Mesothelial cell of epicardium (in vitro differentiated cells): ENCODE data around the gene DPP6. TPM values are rescaled to one million over a fixed set of nuclear protein-coding genes. Genes with fewer than 3 reads are reported as not detected.

ENCODE experiments used
- DNase-seq, 2 experiments: peaks; one replicate each; pipeline ENCODE4 v3.0.0; 2021; ENCODE audit warnings: low spot score in 2 of 2; ENCODE audit not compliant: unreplicated experiment in 2 of 2
- H3K27ac Mint-ChIP-seq: 2 replicates; pipeline ENCODE4 v1.8.0; 2021; ENCODE audit warnings: mixed read lengths
- H3K27me3 Mint-ChIP-seq: 2 replicates; pipeline ENCODE4 v1.8.0; 2021; ENCODE audit warnings: low read depth, mixed read lengths
- H3K36me3 Mint-ChIP-seq: 2 replicates; pipeline ENCODE4 v1.8.0; 2021; ENCODE audit warnings: mixed read lengths
- H3K4me1 Mint-ChIP-seq: 2 replicates; pipeline ENCODE4 v1.8.0; 2021; ENCODE audit warnings: mixed read lengths
- H3K4me3 Mint-ChIP-seq: 2 replicates; pipeline ENCODE4 v1.8.0; 2021; ENCODE audit warnings: mild to moderate bottlenecking, moderate library complexity, mixed read lengths
- H3K9me3 Mint-ChIP-seq: 2 replicates; pipeline ENCODE4 v1.8.0; 2021; ENCODE audit warnings: mixed read lengths
- total RNA-seq: library from RNA; stranded (reverse); gene quantifications from 3 replicates; pipeline ENCODE4 v1.2.1, GENCODE V29; 2021
- TF ChIP-seq, protein P1 (sequence below): fragments of 200-600 bp; sonication (generic); IDR thresholded peaks from one replicate; pipeline ENCODE4 v1.5.0; 2021; ENCODE audit warnings: antibody characterized with exemption; ENCODE audit not compliant: unreplicated experiment

The DPP6 gene
- total RNA-seq, 1 donor from 2014 or later: 0.09 TPM

DNA sequence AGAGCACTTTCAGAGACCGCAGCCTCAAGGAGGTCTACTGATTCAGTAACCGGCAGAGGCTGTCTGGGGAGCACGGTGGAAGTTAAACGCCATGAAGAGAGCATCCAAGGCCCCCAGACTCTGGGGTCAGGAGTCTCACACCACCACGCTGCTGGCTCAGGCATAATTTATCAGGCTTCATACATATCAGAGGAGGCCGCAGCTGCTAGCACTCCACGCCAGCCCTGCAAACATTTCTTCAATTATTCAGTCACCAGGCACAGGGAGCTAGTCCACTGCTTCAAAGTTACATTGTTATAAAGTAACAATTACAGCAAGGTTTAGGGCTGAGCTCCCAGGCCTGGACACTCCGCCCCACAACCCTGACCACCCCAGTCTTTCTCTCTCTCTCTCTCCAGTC lies 852.9 kb downstream of the DPP6 start:
- no peaks in the 10 kb centered on the region for H3K9me3 Mint-ChIP-seq
- H3K27me3 Mint-ChIP-seq: no peaks in the 10 kb centered on the region
- no peak overlapping the region for H3K4me3 Mint-ChIP-seq
- no peaks in the 10 kb centered on the region for H3K4me1 Mint-ChIP-seq
- H3K36me3 Mint-ChIP-seq: no peaks in the 10 kb centered on the region
- TF ChIP-seq, protein P1, sequence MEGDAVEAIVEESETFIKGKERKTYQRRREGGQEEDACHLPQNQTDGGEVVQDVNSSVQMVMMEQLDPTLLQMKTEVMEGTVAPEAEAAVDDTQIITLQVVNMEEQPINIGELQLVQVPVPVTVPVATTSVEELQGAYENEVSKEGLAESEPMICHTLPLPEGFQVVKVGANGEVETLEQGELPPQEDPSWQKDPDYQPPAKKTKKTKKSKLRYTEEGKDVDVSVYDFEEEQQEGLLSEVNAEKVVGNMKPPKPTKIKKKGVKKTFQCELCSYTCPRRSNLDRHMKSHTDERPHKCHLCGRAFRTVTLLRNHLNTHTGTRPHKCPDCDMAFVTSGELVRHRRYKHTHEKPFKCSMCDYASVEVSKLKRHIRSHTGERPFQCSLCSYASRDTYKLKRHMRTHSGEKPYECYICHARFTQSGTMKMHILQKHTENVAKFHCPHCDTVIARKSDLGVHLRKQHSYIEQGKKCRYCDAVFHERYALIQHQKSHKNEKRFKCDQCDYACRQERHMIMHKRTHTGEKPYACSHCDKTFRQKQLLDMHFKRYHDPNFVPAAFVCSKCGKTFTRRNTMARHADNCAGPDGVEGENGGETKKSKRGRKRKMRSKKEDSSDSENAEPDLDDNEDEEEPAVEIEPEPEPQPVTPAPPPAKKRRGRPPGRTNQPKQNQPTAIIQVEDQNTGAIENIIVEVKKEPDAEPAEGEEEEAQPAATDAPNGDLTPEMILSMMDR: no peak
- no peak overlapping the region for H3K27ac Mint-ChIP-seq
- DNase-seq: no peak

DNA sequence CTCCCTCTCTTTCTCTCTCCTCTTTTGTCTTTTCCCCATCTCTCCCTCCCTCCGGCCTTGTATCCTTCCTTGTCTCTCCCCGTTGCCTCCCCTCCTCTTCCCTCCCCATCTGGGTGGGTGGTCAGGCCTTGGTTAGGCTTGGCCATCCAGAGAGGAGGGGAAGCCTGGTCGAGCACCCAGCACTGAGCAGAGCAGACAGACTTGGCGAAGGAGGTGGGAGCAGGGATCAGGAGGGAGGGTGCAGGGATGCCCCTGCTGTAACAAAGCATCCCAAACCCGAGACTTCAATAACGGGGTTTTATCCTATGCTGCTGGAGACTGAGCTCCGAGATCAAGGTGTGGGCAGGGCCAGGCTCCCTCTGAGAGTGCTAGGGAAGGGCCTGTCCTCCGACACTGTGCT lies 853.4 kb downstream of the DPP6 start:
- peaks cover under 1% of the 10 kb centered on the region for H3K9me3 Mint-ChIP-seq
- no peaks in the 10 kb centered on the region for H3K4me1 Mint-ChIP-seq
- no peak overlapping the region for H3K27ac Mint-ChIP-seq
- H3K27me3 Mint-ChIP-seq: no peaks in the 10 kb centered on the region
- no peaks in the 10 kb centered on the region for H3K36me3 Mint-ChIP-seq
- TF ChIP-seq, protein P1: no peak
- H3K4me3 Mint-ChIP-seq: no peak overlapping the region
- DNase-seq: no peak

DNA sequence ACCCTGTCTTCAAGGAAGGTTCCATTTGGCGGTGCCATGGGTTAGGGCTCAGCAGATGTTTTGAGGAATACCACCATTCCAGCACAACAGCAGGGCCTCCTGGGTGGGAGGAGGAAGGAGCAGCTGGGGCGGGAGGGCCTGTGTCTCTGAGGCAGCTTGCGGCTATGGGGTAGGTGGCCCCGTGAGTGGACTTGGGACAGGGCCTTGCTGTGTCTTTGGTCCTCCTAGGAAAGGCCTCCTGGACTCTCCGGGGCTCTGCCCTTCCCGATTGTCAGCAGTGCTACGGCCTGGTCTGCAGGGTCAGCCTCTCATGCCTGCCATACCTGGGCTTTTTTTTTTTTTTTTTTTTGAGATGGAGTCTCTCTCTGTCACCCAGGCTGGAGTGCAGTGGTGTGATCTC lies 854.0 kb downstream of the DPP6 start:
- no peaks in the 10 kb centered on the region for H3K36me3 Mint-ChIP-seq
- no peak overlapping the region for H3K4me3 Mint-ChIP-seq
- TF ChIP-seq, protein P1: no peak
- no peaks in the 10 kb centered on the region for H3K27me3 Mint-ChIP-seq
- DNase-seq: no peak
- no peak overlapping the region for H3K27ac Mint-ChIP-seq
- peaks cover 7% of the 10 kb centered on the region for H3K9me3 Mint-ChIP-seq
- H3K4me1 Mint-ChIP-seq: no peaks in the 10 kb centered on the region

DNA sequence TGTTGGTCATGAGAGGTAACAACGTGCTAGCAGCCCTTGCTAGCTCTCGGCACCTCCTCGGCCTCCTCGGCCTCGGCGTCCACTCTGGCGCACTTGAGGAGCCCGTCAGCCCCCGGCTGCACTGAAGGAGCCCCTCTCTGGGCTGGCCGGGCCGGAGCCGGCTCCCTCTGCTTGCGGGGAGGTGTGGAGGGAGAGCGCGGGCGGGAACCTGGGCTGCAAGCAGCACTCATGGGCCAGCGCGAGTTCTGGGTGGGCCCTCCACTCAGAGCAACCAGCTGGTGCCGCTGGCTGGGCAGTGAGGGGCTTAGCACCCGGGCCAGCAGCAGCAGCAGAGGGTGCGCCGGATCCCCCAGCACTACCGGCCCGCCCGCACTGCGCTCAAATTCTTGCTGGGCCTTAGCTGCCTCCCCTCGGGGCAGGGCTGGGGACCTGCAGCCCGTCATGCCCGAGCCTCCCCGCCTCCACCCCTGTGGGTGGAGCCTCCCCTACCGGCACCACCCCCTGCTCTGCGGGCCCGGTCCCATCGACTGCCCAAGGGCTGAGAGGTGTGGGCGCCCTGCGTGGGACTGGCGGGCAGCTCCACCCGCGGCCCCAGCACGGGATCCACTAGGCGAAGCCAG lies 854.6 kb downstream of the DPP6 start:
- Mint-ChIP-seq H3K27me3 (peaks cover 3% of the 10 kb centered on the region), H3K36me3 (no peaks in the 10 kb centered on the region)

GRCh38 chr7:154907651-154908620 lies 855.7 kb downstream of the DPP6 start:
- Mint-ChIP-seq H3K36me3 (no peaks in the 10 kb centered on the region), H3K27me3 (peaks cover 3% of the 10 kb centered on the region), H3K27ac (no peak overlapping the region), H3K4me1 (no peaks in the 10 kb centered on the region), H3K9me3 (peaks cover 10% of the 10 kb centered on the region), H3K4me3 (no peak overlapping the region)
- TF ChIP-seq, protein P1: no peak
- no peak for DNase-seq

More for the DNA sequence above, 854.6 kb downstream of the DPP6 start:
- Mint-ChIP-seq H3K27ac (no peak overlapping the region), H3K4me1 (no peaks in the 10 kb centered on the region), H3K4me3 (no peak overlapping the region), H3K9me3 (peaks cover 10% of the 10 kb centered on the region)
- TF ChIP-seq, protein P1: no peak
- no peak for DNase-seq
